Measurements from ENCODE around the gene CA5B. TPM values are rescaled to one million over a fixed set of nuclear protein-coding genes. Genes with fewer than 3 reads are reported as not detected.
"Not testable (repeated sequence)": the region's sequence is repeated elsewhere in the genome, so short reads cannot be mapped to it uniquely, and the experiment has no call there.

The CA5B gene
- total RNA-seq, 1 donor from 2014 or later: 6.9 TPM

- no peaks in the 10 kb centered on the region for H3K27me3 Mint-ChIP-seq (ENCODE audit: insufficient read depth)
- intact Hi-C loops (cut with micrococcal nuclease): no loop called here
- no peaks in the 10 kb centered on the region for H3K9me3 Mint-ChIP-seq
- H3K27ac Mint-ChIP-seq: no peak overlapping the region
- no peak for DNase-seq (ENCODE audit: low spot score)
- peaks cover 33% of the 10 kb centered on the region for H3K36me3 Mint-ChIP-seq (ENCODE audit: low read depth)
- no peaks in the 10 kb centered on the region for H3K4me1 Mint-ChIP-seq (ENCODE audit: low read depth)
- H3K4me3 Mint-ChIP-seq: no peak overlapping the region
Measured at GRCh38 chrX:15808254-15808653, 70.2 kb downstream of the CA5B start.

- intact Hi-C loops (cut with micrococcal nuclease): no loop called here
- Mint-ChIP-seq H3K36me3 (ENCODE audit: low read depth) (peaks cover 36% of the 10 kb centered on the region), H3K9me3 (no peaks in the 10 kb centered on the region), H3K4me3 (no peak overlapping the region), H3K4me1 (ENCODE audit: low read depth) (peaks cover 31% of the 10 kb centered on the region), H3K27ac (no peak overlapping the region), H3K27me3 (ENCODE audit: insufficient read depth) (no peaks in the 10 kb centered on the region)
- DNase-seq (ENCODE audit: low spot score): no peak
Measured at GRCh38 chrX:15812192-15812938, 74.3 kb downstream of the CA5B start.

GRCh38 chrX:15813416-15813815 is 75.3 kb downstream of the CA5B start:
- H3K27ac Mint-ChIP-seq: no peak overlapping the region
- no peak for DNase-seq (ENCODE audit: low spot score)
- peaks cover 37% of the 10 kb centered on the region for H3K4me1 Mint-ChIP-seq (ENCODE audit: low read depth)
- intact Hi-C loops (cut with micrococcal nuclease): no loop called here
- no peaks in the 10 kb centered on the region for H3K9me3 Mint-ChIP-seq
- peaks cover 40% of the 10 kb centered on the region for H3K36me3 Mint-ChIP-seq (ENCODE audit: low read depth)
- no peak overlapping the region for H3K4me3 Mint-ChIP-seq
- no peaks in the 10 kb centered on the region for H3K27me3 Mint-ChIP-seq (ENCODE audit: insufficient read depth)

GRCh38 chrX:15814771-15815365 is 76.8 kb downstream of the CA5B start:
- peak overlapping the region; percentile 22 for H3K4me3 Mint-ChIP-seq
- intact Hi-C loops (cut with micrococcal nuclease): loop anchor here (5.0 kb wide), 2 partner anchors 53 to 128 kb away; no protein-coding TSS in a partner anchor
- no peak overlapping the region for H3K27ac Mint-ChIP-seq
- peaks cover 37% of the 10 kb centered on the region for H3K4me1 Mint-ChIP-seq (ENCODE audit: low read depth)
- peaks cover 36% of the 10 kb centered on the region for H3K36me3 Mint-ChIP-seq (ENCODE audit: low read depth)
- H3K9me3 Mint-ChIP-seq: no peaks in the 10 kb centered on the region
- no peak for DNase-seq (ENCODE audit: low spot score)
- no peaks in the 10 kb centered on the region for H3K27me3 Mint-ChIP-seq (ENCODE audit: insufficient read depth)

DNA sequence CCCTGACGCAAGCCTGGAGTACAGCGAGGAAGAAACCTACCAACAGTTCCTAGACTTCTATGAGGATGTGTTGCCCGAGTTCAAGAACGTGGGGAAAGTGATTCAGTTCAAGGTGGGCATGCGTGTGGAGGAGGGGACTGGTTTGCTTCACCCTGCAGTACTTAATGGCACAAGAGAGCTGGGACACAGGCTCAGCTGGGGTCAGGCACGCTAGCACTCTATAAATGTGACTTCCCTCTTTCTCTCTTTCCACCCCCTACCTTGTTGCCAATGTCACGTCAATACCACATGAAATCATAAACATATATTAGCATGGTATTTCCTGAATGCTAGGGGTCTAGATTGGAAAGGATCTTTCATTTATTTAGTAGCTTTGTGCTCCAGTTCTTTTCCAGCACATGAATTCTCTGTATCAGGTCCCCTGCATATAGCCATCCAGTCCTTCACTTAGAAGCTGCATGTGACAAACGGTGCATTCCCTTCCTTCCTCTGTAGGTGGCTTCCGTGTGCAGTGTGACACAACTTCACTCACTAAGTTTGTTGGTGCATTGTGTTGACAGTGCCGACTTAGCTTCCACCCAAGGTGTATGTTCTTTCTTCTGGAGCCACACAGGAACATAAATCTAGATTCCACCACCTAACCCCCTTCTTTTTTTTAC is 77.8 kb downstream of the CA5B start:
- peak overlapping the region; percentile 58 for H3K27ac Mint-ChIP-seq
- H3K4me3 Mint-ChIP-seq: no peak overlapping the region
- no peaks in the 10 kb centered on the region for H3K27me3 Mint-ChIP-seq (ENCODE audit: insufficient read depth)
- intact Hi-C loops (cut with micrococcal nuclease): loop anchor here (1.0 to 5.0 kb wide), 3 partner anchors 38 to 129 kb away; partner anchors contain the start of gene AP1S2
- peaks cover 38% of the 10 kb centered on the region for H3K36me3 Mint-ChIP-seq (ENCODE audit: low read depth)
- peak; percentile 8 for DNase-seq (ENCODE audit: low spot score)
- no peaks in the 10 kb centered on the region for H3K9me3 Mint-ChIP-seq
- peaks cover 47% of the 10 kb centered on the region for H3K4me1 Mint-ChIP-seq (ENCODE audit: low read depth)

DNA sequence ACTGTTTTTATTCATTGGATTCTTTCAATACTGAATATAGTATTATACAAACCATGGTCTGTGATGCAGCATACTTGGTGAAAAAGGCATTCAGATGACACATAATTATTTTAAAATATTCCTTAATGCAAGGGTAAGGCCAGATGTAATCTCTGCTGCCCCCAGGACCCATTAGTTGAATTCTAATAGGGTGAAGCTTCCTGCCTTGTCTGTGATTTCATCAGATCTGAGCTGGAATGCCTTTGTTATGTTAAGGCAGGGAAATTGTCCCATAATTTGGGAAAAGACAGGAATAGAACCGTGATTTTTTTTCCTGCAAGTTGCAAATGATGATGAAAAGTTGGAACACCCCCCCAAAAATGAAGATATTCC is 78.4 kb downstream of the CA5B start:
- Mint-ChIP-seq H3K9me3 (no peaks in the 10 kb centered on the region), H3K36me3 (ENCODE audit: low read depth) (peaks cover 41% of the 10 kb centered on the region), H3K4me3 (peak overlapping the region; percentile 61), H3K27me3 (ENCODE audit: insufficient read depth) (no peaks in the 10 kb centered on the region), H3K27ac (peak overlapping the region; percentile 58), H3K4me1 (ENCODE audit: low read depth) (peaks cover 49% of the 10 kb centered on the region)
- intact Hi-C loops (cut with micrococcal nuclease): loop anchor here (1.0 to 5.0 kb wide), 3 partner anchors 38 to 129 kb away; partner anchors contain the start of gene AP1S2
- DNase-seq (ENCODE audit: low spot score): no peak

DNA sequence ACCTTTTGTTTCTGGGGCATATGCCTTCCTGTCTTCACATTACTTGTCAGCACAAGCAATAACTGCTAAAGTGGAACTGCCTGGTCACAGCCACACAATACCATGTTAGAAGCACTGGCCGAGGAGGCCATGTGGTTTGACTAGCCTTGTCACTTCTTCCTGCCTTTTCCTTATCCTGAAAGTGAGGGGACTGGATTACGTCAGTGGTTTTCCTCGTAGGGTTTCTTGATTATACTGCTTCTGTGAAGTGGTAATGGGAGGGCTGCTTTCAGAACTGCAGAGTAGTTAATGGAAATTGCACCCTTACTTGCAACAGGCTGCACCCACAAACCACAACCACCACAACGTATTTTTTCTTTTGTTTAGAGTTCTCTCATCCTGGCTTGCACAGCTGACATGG is 78.8 kb downstream of the CA5B start:
- H3K27ac Mint-ChIP-seq: peak overlapping the region; percentile 78
- no peaks in the 10 kb centered on the region for H3K9me3 Mint-ChIP-seq
- peaks cover 43% of the 10 kb centered on the region for H3K36me3 Mint-ChIP-seq (ENCODE audit: low read depth)
- peaks cover 49% of the 10 kb centered on the region for H3K4me1 Mint-ChIP-seq (ENCODE audit: low read depth)
- H3K27me3 Mint-ChIP-seq (ENCODE audit: insufficient read depth): no peaks in the 10 kb centered on the region
- DNase-seq (ENCODE audit: low spot score): peak; percentile 39
- intact Hi-C loops (cut with micrococcal nuclease): loop anchor here (1.0 to 5.0 kb wide), 4 partner anchors 27 to 130 kb away; partner anchors contain the start of genes AP1S2 and ZRSR2
- H3K4me3 Mint-ChIP-seq: peak overlapping the region; percentile 61

DNA sequence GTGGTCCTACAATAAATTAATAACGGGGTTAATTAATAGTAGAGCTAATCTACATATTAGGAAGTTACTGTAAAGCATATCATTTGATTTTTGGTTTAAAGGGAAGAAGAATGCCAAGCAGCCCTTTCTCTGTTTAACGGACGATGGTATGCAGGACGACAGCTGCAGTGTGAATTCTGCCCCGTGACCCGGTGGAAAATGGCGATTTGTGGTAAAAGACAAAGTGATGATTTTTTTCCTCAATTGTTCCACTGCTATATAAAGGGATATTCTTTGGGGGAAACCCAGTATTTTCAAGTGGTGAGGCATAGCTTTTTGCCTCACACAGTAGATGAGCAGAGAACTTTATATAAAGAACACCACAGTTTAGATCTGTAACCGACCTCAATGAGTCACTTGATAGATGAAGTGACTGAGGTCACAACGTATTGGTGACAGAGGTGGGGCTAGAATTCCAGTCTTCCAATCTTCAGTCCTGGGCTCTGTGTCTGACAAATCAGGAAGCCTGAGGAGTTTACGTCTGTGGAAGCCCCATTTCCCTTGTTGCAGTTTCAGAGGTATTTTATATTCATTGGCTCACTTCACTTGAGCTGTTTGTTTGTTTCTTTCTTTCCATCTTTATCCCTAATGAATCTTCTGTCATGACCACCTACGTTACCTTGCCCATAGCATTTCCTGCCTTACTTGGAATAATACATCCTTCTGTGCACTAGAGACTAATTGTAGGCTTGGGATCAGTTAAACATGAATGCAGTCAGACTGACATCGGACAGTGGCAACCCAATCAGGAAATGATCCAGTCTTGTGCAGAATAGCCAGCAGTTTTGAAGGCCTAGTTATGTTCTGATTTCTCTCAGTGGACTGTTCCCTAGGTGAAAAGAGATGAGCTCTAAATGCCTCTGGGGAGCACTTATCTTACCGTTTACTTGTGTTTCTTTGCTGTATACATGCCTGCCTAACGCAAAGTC is 82.3 kb downstream of the CA5B start:
- Mint-ChIP-seq H3K27me3 (ENCODE audit: insufficient read depth) (no peaks in the 10 kb centered on the region), H3K27ac (peak overlapping the region; percentile 50), H3K4me1 (ENCODE audit: low read depth) (peaks cover 37% of the 10 kb centered on the region), H3K4me3 (no peak overlapping the region), H3K9me3 (no peaks in the 10 kb centered on the region), H3K36me3 (ENCODE audit: low read depth) (peaks cover 31% of the 10 kb centered on the region)
- DNase-seq (ENCODE audit: low spot score): no peak
- intact Hi-C loops (cut with micrococcal nuclease): no loop called here

GRCh38 chrX:15822922-15823321 is 84.9 kb downstream of the CA5B start:
- Mint-ChIP-seq H3K9me3 (no peaks in the 10 kb centered on the region), H3K27ac (no peak overlapping the region), H3K27me3 (ENCODE audit: insufficient read depth) (no peaks in the 10 kb centered on the region), H3K36me3 (ENCODE audit: low read depth) (peaks cover 32% of the 10 kb centered on the region), H3K4me3 (no peak overlapping the region), H3K4me1 (ENCODE audit: low read depth) (peaks cover 16% of the 10 kb centered on the region)
- intact Hi-C loops (cut with micrococcal nuclease): no loop called here
- DNase-seq (ENCODE audit: low spot score): no peak

DNA sequence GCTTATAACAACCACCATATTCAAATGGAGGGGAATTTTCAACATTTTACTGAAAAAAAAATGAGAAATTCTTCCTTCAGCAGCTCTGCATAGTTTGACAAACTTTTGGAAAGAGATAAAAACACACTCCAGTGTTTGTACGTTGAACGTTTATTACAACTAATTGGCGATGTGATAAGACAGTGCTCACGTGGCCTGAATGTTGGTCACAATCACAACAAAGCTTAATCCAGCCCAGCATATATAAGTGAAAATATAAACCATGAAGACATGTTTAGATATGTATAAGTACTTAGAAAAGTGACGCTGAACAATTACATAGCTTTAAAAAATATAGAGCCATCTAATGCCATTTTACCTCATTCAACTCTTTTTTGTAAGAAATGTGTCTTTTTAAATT is 87.9 kb downstream of the CA5B start:
- H3K4me3 Mint-ChIP-seq: no peak overlapping the region
- intact Hi-C loops (cut with micrococcal nuclease): no loop called here
- H3K9me3 Mint-ChIP-seq: no peaks in the 10 kb centered on the region
- peaks cover 2% of the 10 kb centered on the region for H3K4me1 Mint-ChIP-seq (ENCODE audit: low read depth)
- no peak overlapping the region for H3K27ac Mint-ChIP-seq
- H3K36me3 Mint-ChIP-seq (ENCODE audit: low read depth): peaks cover 22% of the 10 kb centered on the region
- no peaks in the 10 kb centered on the region for H3K27me3 Mint-ChIP-seq (ENCODE audit: insufficient read depth)
- DNase-seq (ENCODE audit: low spot score): no peak

DNA sequence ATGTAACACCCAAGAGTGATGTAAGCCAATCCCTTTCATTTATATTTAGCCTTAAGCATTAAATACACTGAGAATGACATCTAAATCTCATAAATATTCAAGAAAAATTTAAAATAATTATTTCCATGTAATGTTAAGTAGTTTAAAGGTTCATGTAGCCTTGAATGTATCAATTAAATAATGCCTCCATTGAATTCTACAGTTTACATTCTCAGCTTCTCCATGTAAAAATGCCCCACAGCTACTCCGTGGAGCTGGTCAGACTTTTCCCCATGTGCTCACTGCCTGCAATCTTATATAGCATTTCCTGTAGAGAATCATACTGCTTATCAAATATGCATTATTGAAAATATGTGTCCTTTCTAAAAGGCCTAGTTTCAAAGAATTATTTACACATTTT is 91.1 kb downstream of the CA5B start:
- no peaks in the 10 kb centered on the region for H3K27me3 Mint-ChIP-seq (ENCODE audit: insufficient read depth)
- H3K4me3 Mint-ChIP-seq: no peak overlapping the region
- no peaks in the 10 kb centered on the region for H3K4me1 Mint-ChIP-seq (ENCODE audit: low read depth)
- intact Hi-C loops (cut with micrococcal nuclease): no loop called here
- H3K9me3 Mint-ChIP-seq: no peaks in the 10 kb centered on the region
- peaks cover 14% of the 10 kb centered on the region for H3K36me3 Mint-ChIP-seq (ENCODE audit: low read depth)
- no peak for DNase-seq (ENCODE audit: low spot score)
- H3K27ac Mint-ChIP-seq: no peak overlapping the region

DNA sequence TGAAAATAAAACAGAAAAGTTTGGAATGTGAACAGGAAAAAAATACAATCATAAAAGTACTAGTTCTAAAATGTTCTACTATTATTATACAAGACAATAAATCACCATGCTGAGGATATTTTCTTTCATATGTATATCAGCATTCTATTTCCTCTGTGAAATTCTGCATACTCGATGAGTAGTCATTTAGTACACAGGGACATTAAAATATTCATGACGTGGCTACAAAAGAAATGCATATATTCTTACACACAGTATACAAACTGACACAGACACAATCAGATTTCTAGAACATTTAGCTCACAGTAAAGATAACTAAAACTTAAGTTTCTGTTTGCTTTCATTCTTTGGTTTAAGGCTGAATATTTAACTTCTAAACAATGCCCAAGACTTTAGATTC is 93.3 kb downstream of the CA5B start:
- H3K27me3 Mint-ChIP-seq (ENCODE audit: insufficient read depth); DNase-seq (ENCODE audit: low spot score); H3K4me1 Mint-ChIP-seq (ENCODE audit: low read depth); H3K36me3 Mint-ChIP-seq (ENCODE audit: low read depth); H3K27ac Mint-ChIP-seq; H3K9me3 Mint-ChIP-seq; H3K4me3 Mint-ChIP-seq; intact Hi-C loops (cut with micrococcal nuclease): not testable (repeated sequence)
